ENCODE data around the gene APOA1. TPM values are rescaled to one million over a fixed set of nuclear protein-coding genes. Genes with fewer than 3 reads are reported as not detected.
"Not testable (repeated sequence)": the region's sequence is repeated elsewhere in the genome, so short reads cannot be mapped to it uniquely, and the experiment has no call there.

The APOA1 gene
- total RNA-seq, 1 donor from 2014 or later = not detected

DNA sequence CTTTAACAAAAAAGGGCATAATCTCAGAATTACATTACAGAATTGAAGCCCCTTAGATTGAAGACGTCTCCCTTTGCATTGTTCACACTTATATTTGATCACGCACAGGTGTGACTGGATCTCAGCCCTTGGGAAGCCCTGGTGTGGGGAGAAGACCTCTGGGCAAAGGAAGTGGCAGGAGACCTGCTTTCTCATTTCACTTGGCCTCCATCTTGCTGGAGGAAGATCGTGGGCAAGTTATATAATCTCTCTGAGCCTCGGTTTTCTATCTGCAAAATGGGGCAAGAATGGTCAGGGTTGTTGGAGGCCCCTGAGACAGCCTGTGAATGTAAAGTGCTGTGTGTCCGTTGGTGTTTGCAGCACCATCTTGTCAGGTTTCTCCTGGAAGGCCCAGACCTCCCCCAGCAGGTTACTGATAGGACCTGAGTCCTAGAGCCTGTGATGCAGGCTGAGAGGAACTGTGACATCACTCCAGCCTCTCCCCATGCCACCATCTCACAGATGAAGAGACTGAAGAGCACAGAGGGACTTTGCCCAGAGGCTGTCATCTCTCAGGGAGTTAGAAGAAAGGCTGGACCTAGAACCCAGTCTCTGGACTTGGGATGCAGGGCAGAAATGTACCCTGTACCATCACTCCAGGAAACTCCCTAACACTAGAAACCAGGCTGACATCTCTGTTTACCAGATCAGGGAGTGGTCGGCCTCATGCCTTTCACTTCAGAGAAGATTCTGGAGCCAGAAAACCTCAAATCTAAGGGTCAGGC, 1.1 kb upstream of the APOA1 start:
- Mint-ChIP-seq H3K36me3 (ENCODE audit: low read depth) (peaks cover 5% of the 10 kb centered on the region), H3K4me1 (ENCODE audit: low read depth) (peaks cover 5% of the 10 kb centered on the region), H3K9me3 (no peaks in the 10 kb centered on the region), H3K27me3 (ENCODE audit: insufficient read depth) (no peaks in the 10 kb centered on the region), H3K4me3 (no peak overlapping the region), H3K27ac (no peak overlapping the region)
- intact Hi-C loops (cut with micrococcal nuclease) = no loop called here
- DNase-seq (ENCODE audit: low spot score) = no peak

- no peak for DNase-seq (ENCODE audit: low spot score)
- no peak overlapping the region for H3K4me3 Mint-ChIP-seq
- no peaks in the 10 kb centered on the region for H3K36me3 Mint-ChIP-seq (ENCODE audit: low read depth)
- peaks cover 4% of the 10 kb centered on the region for H3K27me3 Mint-ChIP-seq (ENCODE audit: insufficient read depth)
- peaks cover 5% of the 10 kb centered on the region for H3K4me1 Mint-ChIP-seq (ENCODE audit: low read depth)
- no peaks in the 10 kb centered on the region for H3K9me3 Mint-ChIP-seq
- intact Hi-C loops (cut with micrococcal nuclease) = loop anchor here (1.0 kb wide), 4 partner anchors 17 to 270 kb away; partner anchors contain the start of gene APOA5
- no peak overlapping the region for H3K27ac Mint-ChIP-seq
Measured at GRCh38 chr11:116836632-116836991, 810 bp downstream of the APOA1 start.

GRCh38 chr11:116835791-116836631, 1.4 kb downstream of the APOA1 start:
- peak; percentile 73 for DNase-seq (ENCODE audit: low spot score)
- H3K4me3 Mint-ChIP-seq = peak overlapping the region; percentile 54
- no peak overlapping the region for H3K27ac Mint-ChIP-seq
- H3K27me3 Mint-ChIP-seq (ENCODE audit: insufficient read depth) = peaks cover 4% of the 10 kb centered on the region
- peaks cover 5% of the 10 kb centered on the region for H3K4me1 Mint-ChIP-seq (ENCODE audit: low read depth)
- H3K36me3 Mint-ChIP-seq (ENCODE audit: low read depth) = no peaks in the 10 kb centered on the region
- H3K9me3 Mint-ChIP-seq = no peaks in the 10 kb centered on the region
- intact Hi-C loops (cut with micrococcal nuclease) = loop anchor here (1.0 kb wide), 4 partner anchors 17 to 270 kb away; partner anchors contain the start of gene APOA5

DNA sequence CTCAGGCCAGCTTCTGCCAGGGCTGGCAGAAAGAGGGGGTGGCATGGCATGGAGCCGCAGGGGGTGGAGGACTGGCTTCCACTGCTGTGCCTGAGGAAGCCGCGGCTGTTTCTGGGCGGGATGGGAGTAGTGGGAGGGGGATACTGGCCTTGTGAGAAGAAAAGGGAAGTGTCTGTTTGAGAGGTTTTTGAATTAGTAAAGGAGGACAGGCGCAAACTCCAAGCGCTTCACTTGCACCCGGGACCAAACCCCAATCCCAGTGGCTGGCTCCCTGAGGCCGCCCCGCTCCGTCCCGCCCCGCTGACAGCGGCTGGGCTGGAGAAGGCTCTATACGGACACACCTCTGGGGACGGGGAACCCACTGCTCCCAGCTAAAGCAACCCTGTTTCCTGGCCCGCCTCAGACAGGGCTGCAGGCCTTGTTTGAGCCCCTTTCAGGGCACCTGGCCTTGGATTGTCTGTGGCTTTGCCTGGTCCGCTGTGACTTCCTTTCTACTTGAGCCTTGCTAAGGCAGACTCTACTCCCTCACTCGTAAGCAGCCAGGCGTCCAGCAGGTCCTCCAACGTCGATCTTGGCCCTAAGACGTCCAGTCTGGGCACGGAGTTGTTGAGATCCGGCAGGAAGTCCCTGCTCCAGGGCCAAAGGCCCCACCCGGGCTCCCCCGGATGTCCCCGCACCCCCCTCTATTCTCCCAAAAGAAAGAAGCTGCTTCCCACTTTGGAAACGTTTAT, 2.2 kb downstream of the APOA1 start:
- intact Hi-C loops (cut with micrococcal nuclease) = no loop called here
- Mint-ChIP-seq H3K9me3 (no peaks in the 10 kb centered on the region), H3K4me1 (ENCODE audit: low read depth) (peaks cover 5% of the 10 kb centered on the region), H3K27me3 (ENCODE audit: insufficient read depth) (peaks cover 4% of the 10 kb centered on the region), H3K36me3 (ENCODE audit: low read depth) (no peaks in the 10 kb centered on the region), H3K27ac (no peak overlapping the region), H3K4me3 (peak overlapping the region; percentile 41)
- DNase-seq (ENCODE audit: low spot score) = no peak

DNA sequence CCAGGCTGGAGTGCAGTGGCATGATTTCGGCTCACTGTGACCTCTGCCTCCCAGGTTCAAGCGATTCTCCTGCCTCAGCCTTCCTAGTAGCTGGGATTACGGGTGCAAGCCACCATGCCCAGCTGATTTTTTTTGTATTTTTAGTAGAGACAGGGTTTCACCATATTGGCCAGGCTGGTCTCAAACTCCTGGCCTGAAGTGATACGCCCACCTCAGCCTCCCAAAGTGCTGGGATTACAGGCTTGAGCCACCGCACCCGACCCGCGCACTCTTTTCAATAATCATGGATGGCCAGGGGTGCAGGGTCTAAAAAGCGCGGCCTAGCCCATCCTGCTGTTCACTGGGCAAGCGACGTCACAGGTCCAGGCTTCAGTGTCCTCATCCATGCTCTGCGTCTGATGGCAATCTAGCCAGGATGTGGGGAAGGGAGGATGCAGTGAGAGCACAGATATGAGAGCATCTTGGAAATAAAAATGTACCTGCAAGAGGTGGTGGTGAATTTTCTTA, 2.8 kb downstream of the APOA1 start:
- intact Hi-C loops (cut with micrococcal nuclease); H3K27me3 Mint-ChIP-seq (ENCODE audit: insufficient read depth); H3K27ac Mint-ChIP-seq; H3K4me1 Mint-ChIP-seq (ENCODE audit: low read depth); DNase-seq (ENCODE audit: low spot score); H3K36me3 Mint-ChIP-seq (ENCODE audit: low read depth); H3K9me3 Mint-ChIP-seq: not testable (repeated sequence)
- peak overlapping the region; percentile 41 for H3K4me3 Mint-ChIP-seq

- Mint-ChIP-seq H3K4me3 (peak overlapping the region; percentile 19), H3K36me3 (ENCODE audit: low read depth) (no peaks in the 10 kb centered on the region), H3K27me3 (ENCODE audit: insufficient read depth) (peaks cover 7% of the 10 kb centered on the region), H3K9me3 (no peaks in the 10 kb centered on the region), H3K27ac (no peak overlapping the region), H3K4me1 (ENCODE audit: low read depth) (peaks cover 5% of the 10 kb centered on the region)
- no peak for DNase-seq (ENCODE audit: low spot score)
- intact Hi-C loops (cut with micrococcal nuclease) = no loop called here
Measured at GRCh38 chr11:116833816-116834534, 3.4 kb downstream of the APOA1 start.

DNA sequence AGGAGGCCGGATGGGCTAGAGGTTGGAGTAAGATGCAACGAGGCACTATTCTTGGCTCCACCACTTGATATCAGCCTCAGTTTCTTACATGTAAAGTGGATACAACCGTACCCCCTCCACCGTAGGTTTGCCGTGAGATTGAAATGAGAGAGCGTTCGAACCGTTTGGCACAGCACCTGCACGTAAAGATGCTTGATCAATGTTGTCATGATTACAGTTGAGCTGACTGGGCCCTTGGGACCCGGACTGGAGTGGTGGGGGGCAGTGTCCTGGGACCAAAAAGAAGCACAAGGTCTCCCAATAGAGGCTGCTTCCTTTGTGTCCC, 4.0 kb downstream of the APOA1 start:
- no peak overlapping the region for H3K4me3 Mint-ChIP-seq
- H3K4me1 Mint-ChIP-seq (ENCODE audit: low read depth) = peaks cover 5% of the 10 kb centered on the region
- H3K9me3 Mint-ChIP-seq = no peaks in the 10 kb centered on the region
- no peak for DNase-seq (ENCODE audit: low spot score)
- no peak overlapping the region for H3K27ac Mint-ChIP-seq
- H3K36me3 Mint-ChIP-seq (ENCODE audit: low read depth) = no peaks in the 10 kb centered on the region
- intact Hi-C loops (cut with micrococcal nuclease) = no loop called here
- peaks cover 7% of the 10 kb centered on the region for H3K27me3 Mint-ChIP-seq (ENCODE audit: insufficient read depth)

GRCh38 chr11:116832350-116833290, 4.8 kb downstream of the APOA1 start:
- Mint-ChIP-seq H3K4me3 (no peak overlapping the region), H3K4me1 (ENCODE audit: low read depth) (peaks cover 5% of the 10 kb centered on the region), H3K27ac (no peak overlapping the region), H3K27me3 (ENCODE audit: insufficient read depth) (peaks cover 7% of the 10 kb centered on the region), H3K9me3 (no peaks in the 10 kb centered on the region), H3K36me3 (ENCODE audit: low read depth) (no peaks in the 10 kb centered on the region)
- intact Hi-C loops (cut with micrococcal nuclease) = no loop called here
- DNase-seq (ENCODE audit: low spot score) = no peak

DNA sequence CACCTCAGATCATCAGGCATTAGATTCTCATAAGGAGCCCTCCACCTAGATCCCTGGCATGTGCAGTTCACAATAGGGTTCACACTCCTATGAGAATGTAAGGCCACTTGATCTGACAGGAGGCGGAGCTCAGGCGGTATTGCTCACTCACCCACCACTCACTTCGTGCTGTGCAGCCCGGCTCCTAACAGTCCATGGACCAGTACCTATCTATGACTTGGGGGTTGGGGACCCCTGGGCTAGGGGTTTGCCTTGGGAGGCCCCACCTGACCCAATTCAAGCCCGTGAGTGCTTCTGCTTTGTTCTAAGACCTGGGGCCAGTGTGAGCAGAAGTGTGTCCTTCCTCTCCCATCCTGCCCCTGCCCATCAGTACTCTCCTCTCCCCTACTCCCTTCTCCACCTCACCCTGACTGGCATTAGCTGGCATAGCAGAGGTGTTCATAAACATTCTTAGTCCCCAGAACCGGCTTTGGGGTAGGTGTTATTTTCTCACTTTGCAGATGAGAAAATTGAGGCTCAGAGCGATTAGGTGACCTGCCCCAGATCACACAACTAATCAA, 5.6 kb downstream of the APOA1 start:
- Mint-ChIP-seq H3K4me1 (ENCODE audit: low read depth) (peaks cover 5% of the 10 kb centered on the region), H3K36me3 (ENCODE audit: low read depth) (no peaks in the 10 kb centered on the region), H3K27ac (no peak overlapping the region), H3K9me3 (no peaks in the 10 kb centered on the region), H3K27me3 (ENCODE audit: insufficient read depth) (peaks cover 7% of the 10 kb centered on the region), H3K4me3 (no peak overlapping the region)
- intact Hi-C loops (cut with micrococcal nuclease) = no loop called here
- no peak for DNase-seq (ENCODE audit: low spot score)

DNA sequence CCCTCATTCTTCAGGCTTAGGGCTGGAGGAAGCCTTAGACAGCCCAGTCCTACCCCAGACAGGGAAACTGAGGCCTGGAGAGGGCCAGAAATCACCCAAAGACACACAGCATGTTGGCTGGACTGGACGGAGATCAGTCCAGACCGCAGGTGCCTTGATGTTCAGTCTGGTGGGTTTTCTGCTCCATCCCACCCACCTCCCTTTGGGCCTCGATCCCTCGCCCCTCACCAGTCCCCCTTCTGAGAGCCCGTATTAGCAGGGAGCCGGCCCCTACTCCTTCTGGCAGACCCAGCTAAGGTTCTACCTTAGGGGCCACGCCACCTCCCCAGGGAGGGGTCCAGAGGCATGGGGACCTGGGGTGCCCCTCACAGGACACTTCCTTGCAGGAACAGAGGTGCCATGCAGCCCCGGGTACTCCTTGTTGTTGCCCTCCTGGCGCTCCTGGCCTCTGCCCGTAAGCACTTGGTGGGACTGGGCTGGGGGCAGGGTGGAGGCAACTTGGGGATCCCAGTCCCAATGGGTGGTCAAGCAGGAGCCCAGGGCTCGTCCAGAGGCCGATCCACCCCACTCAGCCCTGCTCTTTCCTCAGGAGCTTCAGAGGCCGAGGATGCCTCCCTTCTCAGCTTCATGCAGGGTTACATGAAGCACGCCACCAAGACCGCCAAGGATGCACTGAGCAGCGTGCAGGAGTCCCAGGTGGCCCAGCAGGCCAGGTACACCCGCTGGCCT, 7.1 kb downstream of the APOA1 start:
- Mint-ChIP-seq H3K4me1 (ENCODE audit: low read depth) (peaks cover 5% of the 10 kb centered on the region), H3K9me3 (no peaks in the 10 kb centered on the region), H3K27ac (no peak overlapping the region), H3K27me3 (ENCODE audit: insufficient read depth) (peaks cover 7% of the 10 kb centered on the region), H3K4me3 (no peak overlapping the region), H3K36me3 (ENCODE audit: low read depth) (no peaks in the 10 kb centered on the region)
- intact Hi-C loops (cut with micrococcal nuclease) = no loop called here
- no peak for DNase-seq (ENCODE audit: low spot score)
